ENCODE data around the gene ZNF544.
"Not testable (repeated sequence)": the region's sequence is repeated elsewhere in the genome, so short reads cannot be mapped to it uniquely, and the experiment has no call there.

The ZNF544 gene

DNA sequence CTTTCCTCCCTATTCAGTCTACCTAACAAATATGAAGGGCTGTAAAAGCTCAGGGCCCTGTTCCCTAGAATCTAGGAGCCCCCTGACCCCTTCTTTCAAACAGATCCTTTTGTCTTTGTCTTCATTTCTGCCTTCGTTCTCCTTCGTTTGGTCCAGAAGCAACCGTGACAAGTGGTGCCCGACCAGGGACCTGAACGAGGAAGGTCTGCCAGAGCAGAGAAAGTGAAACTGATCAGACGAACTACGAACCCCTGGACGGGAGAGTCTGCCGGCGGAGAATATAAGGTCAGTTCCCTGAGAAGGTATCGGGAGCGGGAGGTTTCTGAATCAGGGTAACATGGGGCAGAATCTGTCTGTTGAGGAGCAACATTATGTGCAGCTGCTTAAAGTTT is 77.2 kb downstream of the ZNF544 start:
- DNase-seq = no peak

DNA sequence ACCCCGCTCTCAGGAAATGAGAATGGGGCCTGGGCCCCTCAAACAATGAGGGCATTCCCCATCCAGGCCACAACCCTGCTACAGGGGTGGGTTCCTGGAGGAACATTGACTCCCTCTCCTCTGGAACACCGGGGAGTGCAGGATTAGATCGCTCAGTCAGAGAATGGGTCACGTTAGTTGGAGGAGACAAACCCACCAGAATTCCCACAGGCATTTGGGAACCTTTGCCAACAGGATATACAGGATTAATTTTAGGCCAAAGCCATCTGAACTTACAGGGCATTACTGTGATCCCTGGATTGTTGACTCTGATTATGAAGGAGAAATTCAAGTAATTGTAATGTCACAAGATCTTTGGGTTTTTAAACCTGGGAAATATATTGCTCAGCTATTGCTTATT is 79.0 kb downstream of the ZNF544 start:
- no peak for DNase-seq

DNA sequence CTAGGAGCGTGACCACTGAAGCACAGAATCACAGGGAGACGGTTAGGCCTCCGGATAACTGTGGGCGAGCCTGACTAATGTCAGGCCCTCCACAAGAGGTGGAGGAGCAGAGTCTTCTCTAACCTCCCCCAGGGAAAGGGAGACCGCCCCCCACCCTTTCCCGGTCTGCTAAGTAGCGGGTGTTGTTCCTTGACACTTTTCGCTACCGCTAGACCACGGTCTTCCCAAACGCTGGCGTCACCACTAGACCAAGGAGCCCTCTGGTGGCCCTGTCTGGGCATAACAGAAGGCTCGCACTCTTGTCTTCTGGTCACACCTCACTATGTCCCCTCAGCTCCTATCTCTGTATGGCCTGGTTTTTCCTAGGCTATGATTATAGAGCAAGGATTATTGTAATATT is 82.0 kb downstream of the ZNF544 start:
- not testable (repeated sequence) for DNase-seq

DNA sequence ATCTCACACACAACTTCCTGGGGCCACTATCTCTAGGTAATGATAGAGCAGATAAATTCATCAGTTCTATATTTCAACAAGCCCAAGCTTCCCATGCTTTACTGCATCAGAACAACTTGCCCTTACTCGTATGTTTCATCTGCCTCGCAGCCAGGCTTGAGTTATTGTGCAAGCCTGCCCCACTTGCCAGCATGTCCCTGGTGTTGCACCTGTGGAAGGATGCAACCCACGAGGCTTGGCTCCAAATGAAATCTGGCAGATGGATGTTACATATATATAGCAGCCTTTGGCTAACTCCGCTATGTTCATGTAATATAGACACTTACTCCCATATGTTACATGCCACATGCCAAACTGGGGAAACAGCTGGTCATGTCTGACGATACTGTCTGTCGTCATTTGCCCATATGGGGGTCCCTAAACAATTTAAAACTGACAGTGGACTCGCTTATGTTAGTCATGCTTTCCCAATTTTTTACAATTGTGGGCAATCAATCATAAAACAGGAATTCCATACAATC is 82.7 kb downstream of the ZNF544 start:
- DNase-seq = no peak

Measured in effector CD4-positive, alpha-beta T cell (primary cell).